ENCODE results near the gene CBLIF.
"Not testable (repeated sequence)": the region's sequence is repeated elsewhere in the genome, so short reads cannot be mapped to it uniquely, and the experiment has no call there.

DNA sequence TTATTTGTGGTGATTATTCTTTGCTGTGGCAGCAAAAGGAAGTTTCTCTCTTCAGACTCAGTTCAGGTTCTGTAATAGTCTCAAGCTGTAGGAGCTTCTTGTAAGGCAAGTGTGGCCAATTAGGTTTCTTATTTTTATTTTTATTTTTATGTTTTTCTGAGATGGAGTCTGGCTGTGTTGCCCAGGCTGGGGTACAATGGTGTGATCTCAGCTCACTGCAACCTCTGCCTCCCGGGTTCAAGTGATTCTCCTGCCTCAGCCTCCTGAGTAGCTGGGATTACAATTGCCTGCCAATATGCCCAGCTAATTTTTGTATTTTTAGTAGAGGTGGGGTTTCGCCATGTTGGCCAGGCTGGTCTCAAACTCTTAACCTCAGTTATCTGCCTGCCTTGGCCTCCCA is 4.3 kb upstream of the CBLIF start:
- TF ChIP-seq, protein P1, sequence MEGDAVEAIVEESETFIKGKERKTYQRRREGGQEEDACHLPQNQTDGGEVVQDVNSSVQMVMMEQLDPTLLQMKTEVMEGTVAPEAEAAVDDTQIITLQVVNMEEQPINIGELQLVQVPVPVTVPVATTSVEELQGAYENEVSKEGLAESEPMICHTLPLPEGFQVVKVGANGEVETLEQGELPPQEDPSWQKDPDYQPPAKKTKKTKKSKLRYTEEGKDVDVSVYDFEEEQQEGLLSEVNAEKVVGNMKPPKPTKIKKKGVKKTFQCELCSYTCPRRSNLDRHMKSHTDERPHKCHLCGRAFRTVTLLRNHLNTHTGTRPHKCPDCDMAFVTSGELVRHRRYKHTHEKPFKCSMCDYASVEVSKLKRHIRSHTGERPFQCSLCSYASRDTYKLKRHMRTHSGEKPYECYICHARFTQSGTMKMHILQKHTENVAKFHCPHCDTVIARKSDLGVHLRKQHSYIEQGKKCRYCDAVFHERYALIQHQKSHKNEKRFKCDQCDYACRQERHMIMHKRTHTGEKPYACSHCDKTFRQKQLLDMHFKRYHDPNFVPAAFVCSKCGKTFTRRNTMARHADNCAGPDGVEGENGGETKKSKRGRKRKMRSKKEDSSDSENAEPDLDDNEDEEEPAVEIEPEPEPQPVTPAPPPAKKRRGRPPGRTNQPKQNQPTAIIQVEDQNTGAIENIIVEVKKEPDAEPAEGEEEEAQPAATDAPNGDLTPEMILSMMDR (IDR thresholded peaks at IDR 0.05; ENCODE audit: low read depth, low read length, poor library complexity, severe bottlenecking) = not testable (repeated sequence)
- not testable (repeated sequence) for TF ChIP-seq EZH2phosphoT487 (IDR thresholded peaks at IDR 0.05; ENCODE audit: borderline replicate concordance, low read length)
